Fibroblast of lung (primary cell): Measurements from ENCODE around the gene DCAF11.

Source experiments
- EZH2 ChIP-seq: IDR thresholded peaks from 2 replicates; pipeline ENCODE4 v1.5.1; 2012; ENCODE audit warnings: low read length, control low read depth, mild to moderate bottlenecking; ENCODE audit errors: missing control alignments
- TF ChIP-seq, protein P1 (sequence below), 2 donors: IDR thresholded peaks in 1 of 2; conservative IDR thresholded peaks in 1 of 2; 1 replicate in 1 of 2; 2 replicates in 1 of 2; pipeline ENCODE4 v1.5.1; 2011 to 2012; ENCODE audit warnings: low read length in 2 of 2, control low read depth in 1 of 2, inconsistent platforms in 1 of 2, low read depth in 1 of 2, mild to moderate bottlenecking in 1 of 2

DNA sequence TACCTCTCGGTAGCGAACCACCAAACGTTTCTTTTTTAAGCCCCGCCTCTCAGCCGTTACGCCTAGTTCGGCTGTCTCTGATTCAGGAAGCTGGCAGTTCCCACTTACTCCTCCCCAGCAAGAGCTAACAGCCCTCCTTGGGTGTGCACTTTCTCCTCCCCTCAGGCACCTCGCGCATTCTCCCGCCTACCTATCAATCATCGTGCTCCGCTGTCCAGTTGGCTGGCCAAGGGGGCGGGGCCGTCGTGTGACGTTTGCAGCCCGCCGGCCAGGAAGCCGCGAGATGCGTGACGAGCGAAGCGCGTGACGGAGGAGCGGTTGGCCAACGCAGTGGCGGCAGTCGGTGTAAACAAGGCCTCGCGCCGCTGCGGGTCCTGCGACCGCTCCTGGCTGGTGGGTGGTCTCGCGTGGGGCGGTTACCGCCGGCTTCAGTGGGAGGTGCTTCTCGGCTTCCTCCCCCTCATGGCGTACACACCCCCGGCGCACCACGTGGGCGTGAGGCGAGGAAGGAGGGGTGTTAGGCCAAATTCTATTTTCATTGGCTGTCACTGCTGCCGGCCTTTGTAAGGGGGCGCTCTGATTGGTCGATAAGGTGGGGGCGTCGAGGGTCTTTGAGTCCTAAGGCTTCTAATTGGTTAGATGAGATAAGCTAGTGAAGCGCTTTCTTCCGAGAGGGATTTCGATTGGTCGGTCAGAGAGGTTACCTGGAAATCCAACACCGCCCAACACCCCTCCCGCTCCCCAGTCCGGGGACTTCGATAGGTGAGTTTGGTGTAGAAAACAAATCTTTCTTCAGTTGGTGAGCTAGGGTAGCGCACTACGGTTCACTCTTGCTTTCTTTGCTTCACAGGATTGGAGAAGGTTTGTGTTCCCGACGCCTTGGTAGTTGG, at the start of gene DCAF11, which contains the start of gene NRL:
- TF ChIP-seq, protein P1, sequence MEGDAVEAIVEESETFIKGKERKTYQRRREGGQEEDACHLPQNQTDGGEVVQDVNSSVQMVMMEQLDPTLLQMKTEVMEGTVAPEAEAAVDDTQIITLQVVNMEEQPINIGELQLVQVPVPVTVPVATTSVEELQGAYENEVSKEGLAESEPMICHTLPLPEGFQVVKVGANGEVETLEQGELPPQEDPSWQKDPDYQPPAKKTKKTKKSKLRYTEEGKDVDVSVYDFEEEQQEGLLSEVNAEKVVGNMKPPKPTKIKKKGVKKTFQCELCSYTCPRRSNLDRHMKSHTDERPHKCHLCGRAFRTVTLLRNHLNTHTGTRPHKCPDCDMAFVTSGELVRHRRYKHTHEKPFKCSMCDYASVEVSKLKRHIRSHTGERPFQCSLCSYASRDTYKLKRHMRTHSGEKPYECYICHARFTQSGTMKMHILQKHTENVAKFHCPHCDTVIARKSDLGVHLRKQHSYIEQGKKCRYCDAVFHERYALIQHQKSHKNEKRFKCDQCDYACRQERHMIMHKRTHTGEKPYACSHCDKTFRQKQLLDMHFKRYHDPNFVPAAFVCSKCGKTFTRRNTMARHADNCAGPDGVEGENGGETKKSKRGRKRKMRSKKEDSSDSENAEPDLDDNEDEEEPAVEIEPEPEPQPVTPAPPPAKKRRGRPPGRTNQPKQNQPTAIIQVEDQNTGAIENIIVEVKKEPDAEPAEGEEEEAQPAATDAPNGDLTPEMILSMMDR (conservative IDR thresholded peaks at IDR 0.05 in 1 of 2, IDR thresholded peaks at IDR 0.05 in 1 of 2; ENCODE audit: low read depth in 1 of 2, low read length in 2 of 2), result no peak
- TF ChIP-seq EZH2, result no peak
